Measurements from ENCODE around the gene GALNT18.

- TF ChIP-seq CTCF (optimal IDR thresholded peaks at IDR 0.05 in 1 of 3, IDR thresholded peaks at IDR 0.05 in 1 of 3, conservative IDR thresholded peaks at IDR 0.05 in 1 of 3; ENCODE audit: extremely low read depth in 1 of 3, insufficient read depth in 2 of 3, low read length in 3 of 3) = no peak
- TF ChIP-seq EZH2 (IDR thresholded peaks at IDR 0.05; ENCODE audit: low read length) = no peak
These were observed 376.4 kb downstream of the GALNT18 start for GRCh38 chr11:11245453-11245852.

Data from keratinocyte (primary cell).